ENCODE measurements around the gene DUOXA2. TPM values are rescaled to one million over a fixed set of nuclear protein-coding genes. Genes with fewer than 3 reads are reported as not detected.

Gene DUOXA2
- total and polyA plus RNA-seq, 4 donors: 0.13 TPM; not detected in 3

- WGBS, 2 donors: 87 to 89% methylated on average over 4 of the region's 4 CpGs
- H3K36me3 ChIP-seq (ENCODE audit: control insufficient read depth in 1 of 2, insufficient read depth in 2 of 2, low read length in 1 of 2): no peaks in the 10 kb centered on the region
- no peaks in the 10 kb centered on the region for H3K4me1 ChIP-seq (ENCODE audit: control insufficient read depth in 1 of 2, insufficient read depth in 2 of 2, low read length in 2 of 2)
- DNase-seq (peak in 1 of 2 donors; percentile 30), ATAC-seq (ENCODE audit: low FRiP score) (no peak)
- H3K27ac ChIP-seq (ENCODE audit: low read depth in 1 of 2, low read length in 2 of 2): no peak overlapping the region
- intact Hi-C loops (cut with DNase I): no loop called here
- no peak overlapping the region for H3K4me3 ChIP-seq (ENCODE audit: low read length in 2 of 2)
- no peaks in the 10 kb centered on the region for H3K27me3 ChIP-seq (ENCODE audit: control insufficient read depth in 1 of 2, insufficient read depth in 2 of 2, low read length in 1 of 2)
- H3K9me3 ChIP-seq (ENCODE audit: control insufficient read depth, low read length): no peaks in the 10 kb centered on the region
These were observed 21.1 kb upstream of the DUOXA2 start for GRCh38 chr15:45093013-45093412.

GRCh38 chr15:45093622-45094357 lies 20.3 kb upstream of the DUOXA2 start:
- no peaks in the 10 kb centered on the region for H3K9me3 ChIP-seq (ENCODE audit: control insufficient read depth, low read length)
- 88 to 91% methylated on average over 11 of the region's 11 CpGs for WGBS, 2 donors
- no peak overlapping the region for H3K27ac ChIP-seq (ENCODE audit: low read depth in 1 of 2, low read length in 2 of 2)
- intact Hi-C loops (cut with DNase I): no loop called here
- H3K4me3 ChIP-seq (ENCODE audit: low read length in 2 of 2): no peak overlapping the region
- H3K36me3 ChIP-seq (ENCODE audit: control insufficient read depth in 1 of 2, insufficient read depth in 2 of 2, low read length in 1 of 2): no peaks in the 10 kb centered on the region
- DNase-seq (peak in 1 of 2 donors; percentile 56), ATAC-seq (ENCODE audit: low FRiP score) (no peak)
- no peaks in the 10 kb centered on the region for H3K4me1 ChIP-seq (ENCODE audit: control insufficient read depth in 1 of 2, insufficient read depth in 2 of 2, low read length in 2 of 2)
- H3K27me3 ChIP-seq (ENCODE audit: control insufficient read depth in 1 of 2, insufficient read depth in 2 of 2, low read length in 1 of 2): no peaks in the 10 kb centered on the region

GRCh38 chr15:45094358-45094730 lies 19.8 kb upstream of the DUOXA2 start:
- Histone ChIP-seq H3K4me3 (ENCODE audit: low read length in 2 of 2) (no peak overlapping the region), H3K9me3 (ENCODE audit: control insufficient read depth, low read length) (no peaks in the 10 kb centered on the region), H3K4me1 (ENCODE audit: control insufficient read depth in 1 of 2, insufficient read depth in 2 of 2, low read length in 2 of 2) (no peaks in the 10 kb centered on the region), H3K36me3 (ENCODE audit: control insufficient read depth in 1 of 2, insufficient read depth in 2 of 2, low read length in 1 of 2) (no peaks in the 10 kb centered on the region), H3K27me3 (ENCODE audit: control insufficient read depth in 1 of 2, insufficient read depth in 2 of 2, low read length in 1 of 2) (no peaks in the 10 kb centered on the region), H3K27ac (ENCODE audit: low read depth in 1 of 2, low read length in 2 of 2) (no peak overlapping the region)
- 77 to 80% methylated on average over 9 of the region's 9 CpGs for WGBS, 2 donors
- ATAC-seq (ENCODE audit: low FRiP score): no peak
- intact Hi-C loops (cut with DNase I): no loop called here
- peak in 1 of 2 donors; percentile 67 for DNase-seq

GRCh38 chr15:45095661-45096060 lies 18.5 kb upstream of the DUOXA2 start:
- Histone ChIP-seq H3K36me3 (ENCODE audit: control insufficient read depth in 1 of 2, insufficient read depth in 2 of 2, low read length in 1 of 2) (no peaks in the 10 kb centered on the region), H3K27me3 (ENCODE audit: control insufficient read depth in 1 of 2, insufficient read depth in 2 of 2, low read length in 1 of 2) (no peaks in the 10 kb centered on the region), H3K4me3 (ENCODE audit: low read length in 2 of 2) (no peak overlapping the region), H3K4me1 (ENCODE audit: control insufficient read depth in 1 of 2, insufficient read depth in 2 of 2, low read length in 2 of 2) (no peaks in the 10 kb centered on the region), H3K9me3 (ENCODE audit: control insufficient read depth, low read length) (no peaks in the 10 kb centered on the region), H3K27ac (ENCODE audit: low read depth in 1 of 2, low read length in 2 of 2) (no peak overlapping the region)
- 90 to 95% methylated on average over 11 of the region's 11 CpGs for WGBS, 2 donors
- no peak for ATAC-seq (ENCODE audit: low FRiP score)
- intact Hi-C loops (cut with DNase I): no loop called here
- DNase-seq: peak in 1 of 2 donors; percentile 62

GRCh38 chr15:45097466-45097865 lies 16.7 kb upstream of the DUOXA2 start:
- Histone ChIP-seq H3K36me3 (ENCODE audit: control insufficient read depth in 1 of 2, insufficient read depth in 2 of 2, low read length in 1 of 2) (no peaks in the 10 kb centered on the region), H3K27me3 (ENCODE audit: control insufficient read depth in 1 of 2, insufficient read depth in 2 of 2, low read length in 1 of 2) (no peaks in the 10 kb centered on the region), H3K9me3 (ENCODE audit: control insufficient read depth, low read length) (no peaks in the 10 kb centered on the region), H3K27ac (ENCODE audit: low read depth in 1 of 2, low read length in 2 of 2) (no peak overlapping the region), H3K4me1 (ENCODE audit: control insufficient read depth in 1 of 2, insufficient read depth in 2 of 2, low read length in 2 of 2) (no peaks in the 10 kb centered on the region), H3K4me3 (ENCODE audit: low read length in 2 of 2) (no peak overlapping the region)
- ATAC-seq (ENCODE audit: low FRiP score) (no peak), DNase-seq (peak in 1 of 2 donors; percentile 71)
- intact Hi-C loops (cut with DNase I): no loop called here
- WGBS, 2 donors: 90 to 98% methylated on average over 7 of the region's 7 CpGs

- Histone ChIP-seq H3K36me3 (ENCODE audit: control insufficient read depth in 1 of 2, insufficient read depth in 2 of 2, low read length in 1 of 2) (no peaks in the 10 kb centered on the region), H3K4me3 (ENCODE audit: low read length in 2 of 2) (no peak overlapping the region), H3K4me1 (ENCODE audit: control insufficient read depth in 1 of 2, insufficient read depth in 2 of 2, low read length in 2 of 2) (no peaks in the 10 kb centered on the region), H3K27me3 (ENCODE audit: control insufficient read depth in 1 of 2, insufficient read depth in 2 of 2, low read length in 1 of 2) (no peaks in the 10 kb centered on the region), H3K9me3 (ENCODE audit: control insufficient read depth, low read length) (no peaks in the 10 kb centered on the region), H3K27ac (ENCODE audit: low read depth in 1 of 2, low read length in 2 of 2) (no peak overlapping the region)
- ATAC-seq (ENCODE audit: low FRiP score): no peak
- intact Hi-C loops (cut with DNase I): no loop called here
- WGBS, 2 donors: 85 to 89% methylated on average over 23 of the region's 23 CpGs
- peak in 1 of 2 donors; percentile 68 for DNase-seq
These were observed 14.5 kb upstream of the DUOXA2 start for GRCh38 chr15:45099549-45100165.

GRCh38 chr15:45100884-45101625 lies 13.1 kb upstream of the DUOXA2 start:
- ATAC-seq (ENCODE audit: low FRiP score) (no peak), DNase-seq (no peak)
- intact Hi-C loops (cut with DNase I): no loop called here
- Histone ChIP-seq H3K36me3 (ENCODE audit: control insufficient read depth in 1 of 2, insufficient read depth in 2 of 2, low read length in 1 of 2) (no peaks in the 10 kb centered on the region), H3K4me3 (ENCODE audit: low read length in 2 of 2) (no peak overlapping the region), H3K9me3 (ENCODE audit: control insufficient read depth, low read length) (no peaks in the 10 kb centered on the region), H3K27me3 (ENCODE audit: control insufficient read depth in 1 of 2, insufficient read depth in 2 of 2, low read length in 1 of 2) (no peaks in the 10 kb centered on the region), H3K4me1 (ENCODE audit: control insufficient read depth in 1 of 2, insufficient read depth in 2 of 2, low read length in 2 of 2) (no peaks in the 10 kb centered on the region), H3K27ac (ENCODE audit: low read depth in 1 of 2, low read length in 2 of 2) (no peak overlapping the region)
- WGBS, 2 donors: 57 to 58% methylated on average over 7 of the region's 7 CpGs

- WGBS, 2 donors: 92 to 94% methylated on average over 12 of the region's 12 CpGs
- H3K9me3 ChIP-seq (ENCODE audit: control insufficient read depth, low read length): no peaks in the 10 kb centered on the region
- H3K4me1 ChIP-seq (ENCODE audit: control insufficient read depth in 1 of 2, insufficient read depth in 2 of 2, low read length in 2 of 2): no peaks in the 10 kb centered on the region
- no peak for ATAC-seq (ENCODE audit: low FRiP score)
- H3K27ac ChIP-seq (ENCODE audit: low read depth in 1 of 2, low read length in 2 of 2): no peak overlapping the region
- no peaks in the 10 kb centered on the region for H3K27me3 ChIP-seq (ENCODE audit: control insufficient read depth in 1 of 2, insufficient read depth in 2 of 2, low read length in 1 of 2)
- intact Hi-C loops (cut with DNase I): no loop called here
- DNase-seq: peak in 1 of 2 donors; percentile 59
- no peak overlapping the region for H3K4me3 ChIP-seq (ENCODE audit: low read length in 2 of 2)
- H3K36me3 ChIP-seq (ENCODE audit: control insufficient read depth in 1 of 2, insufficient read depth in 2 of 2, low read length in 1 of 2): no peaks in the 10 kb centered on the region
These were observed 12.4 kb upstream of the DUOXA2 start for GRCh38 chr15:45101749-45102148.
